ENCODE data around the gene TOGARAM2.

DNA sequence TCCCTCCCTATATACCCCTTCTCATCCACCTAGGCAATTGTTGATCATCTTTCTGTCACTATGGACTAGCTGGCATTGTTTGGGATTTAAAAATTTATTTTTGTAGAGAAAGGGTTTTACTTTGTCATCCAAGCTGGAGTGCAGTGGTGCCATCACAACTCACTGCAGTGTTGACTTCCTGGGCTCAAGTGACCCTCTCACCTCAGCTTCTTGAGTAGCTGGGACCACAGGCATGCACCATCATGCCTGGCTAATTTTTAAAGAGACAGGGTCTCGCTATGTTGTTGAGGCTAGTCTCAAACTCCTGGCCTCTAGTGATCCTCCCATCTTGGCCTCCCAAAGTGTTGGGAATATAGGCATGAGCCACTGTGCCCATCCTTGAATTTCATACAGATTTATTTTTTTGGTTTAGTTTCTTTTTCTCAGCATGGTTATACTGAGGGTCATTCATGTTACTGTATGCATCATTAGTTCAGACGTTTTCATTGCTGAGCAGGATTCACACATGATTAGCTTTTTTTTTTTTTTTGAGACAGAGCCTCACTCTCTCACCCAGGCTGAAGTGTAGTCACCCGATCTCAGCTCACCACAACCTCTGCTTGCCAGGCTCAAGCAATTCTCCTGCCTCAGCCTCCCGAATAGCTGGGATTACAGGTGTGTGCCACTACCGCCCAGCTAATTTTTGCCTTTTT lies 101.9 kb downstream of the TOGARAM2 start:
- TF ChIP-seq GATA3 (IDR thresholded peaks at IDR 0.05; ENCODE audit: low read depth, low read length) (no peak), GATA2 (IDR thresholded peaks at IDR 0.05; ENCODE audit: low read depth, low read length) (no peak)
